HG02884 (cell line): ENCODE measurements around the gene SLC35F2.
A peak's percentile ranks its signal among the peaks of the same experiment; 100 is the strongest.
"Not testable (repeated sequence)": the region's sequence is repeated elsewhere in the genome, so short reads cannot be mapped to it uniquely, and the experiment has no call there.

Source experiments
- ATAC-seq: cut with Tn5 transposase; IDR thresholded peaks from one replicate; pipeline ENCODE4 v1.9.1; 2021; ENCODE audit warnings: mild to moderate bottlenecking, moderate library complexity; ENCODE audit not compliant: unreplicated experiment

Gene SLC35F2, protein sequence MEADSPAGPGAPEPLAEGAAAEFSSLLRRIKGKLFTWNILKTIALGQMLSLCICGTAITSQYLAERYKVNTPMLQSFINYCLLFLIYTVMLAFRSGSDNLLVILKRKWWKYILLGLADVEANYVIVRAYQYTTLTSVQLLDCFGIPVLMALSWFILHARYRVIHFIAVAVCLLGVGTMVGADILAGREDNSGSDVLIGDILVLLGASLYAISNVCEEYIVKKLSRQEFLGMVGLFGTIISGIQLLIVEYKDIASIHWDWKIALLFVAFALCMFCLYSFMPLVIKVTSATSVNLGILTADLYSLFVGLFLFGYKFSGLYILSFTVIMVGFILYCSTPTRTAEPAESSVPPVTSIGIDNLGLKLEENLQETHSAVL

GRCh38 chr11:107858217-107859070, at the start of gene SLC35F2:
Gene SLC35F2, minus strand, starts transcription at chr11:107858787. Its CDS starts 20 bp downstream, at chr11:107858767.
- ATAC-seq = peak; percentile 93

- no peak for ATAC-seq
Measured at GRCh38 chr11:107908211-107908610, 49.6 kb upstream of the SLC35F2 start.

- ATAC-seq = peak; percentile 80
Measured at GRCh38 chr11:107898270-107898669, 39.7 kb upstream of the SLC35F2 start.

DNA sequence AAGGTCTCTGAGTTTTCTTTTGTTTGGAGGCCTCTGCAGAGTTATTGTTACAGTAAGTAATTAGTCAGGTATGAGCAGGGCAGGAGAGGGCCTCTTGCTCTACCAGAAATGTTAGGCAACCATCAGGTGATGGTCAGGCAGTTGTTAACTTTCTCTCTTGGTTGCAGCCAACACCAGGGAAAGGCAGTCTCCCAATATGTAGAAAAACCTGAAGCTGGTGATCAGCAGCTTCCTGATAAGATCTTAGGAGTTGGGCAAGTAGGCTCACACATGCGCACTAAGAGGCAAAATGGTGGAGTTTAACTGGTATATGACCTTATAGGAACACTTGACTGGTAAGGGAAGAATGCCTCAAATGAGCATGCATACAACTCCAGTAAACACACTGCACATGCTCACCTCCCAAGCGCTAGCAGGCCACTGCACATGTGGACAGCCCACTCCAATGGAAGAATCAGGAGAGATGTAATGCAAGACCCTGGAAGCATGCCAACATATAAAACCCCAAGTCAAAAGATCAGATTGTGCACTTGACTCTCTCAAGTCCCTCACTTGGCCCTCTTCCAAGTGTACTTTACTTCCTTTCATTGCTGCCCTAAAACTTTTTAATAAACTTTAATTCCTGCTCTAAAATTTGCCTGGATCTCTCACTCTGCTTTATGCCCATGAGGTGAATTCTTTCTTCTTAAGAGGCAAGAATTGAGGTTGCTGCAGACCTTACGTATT, 23.7 kb upstream of the SLC35F2 start:
- ATAC-seq = no peak

DNA sequence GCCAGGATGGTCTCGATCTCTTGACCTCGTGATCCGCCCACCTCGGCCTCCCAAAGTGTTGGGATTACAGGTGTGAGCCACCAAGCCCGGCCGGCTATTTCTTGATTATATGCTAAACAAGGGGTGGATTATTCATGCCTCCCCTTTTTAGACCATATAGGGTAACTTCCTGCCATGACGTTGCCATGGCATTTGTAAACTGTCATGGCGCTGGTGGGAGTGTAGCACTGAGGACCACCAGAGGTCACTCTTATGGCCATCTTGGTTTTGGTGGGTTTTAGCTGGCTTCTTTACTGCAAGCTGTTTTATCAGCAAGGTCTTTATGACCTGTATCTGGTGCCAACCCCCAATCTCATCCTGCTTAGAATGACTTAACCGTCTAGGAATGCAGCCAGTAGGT, 22.9 kb upstream of the SLC35F2 start:
- ATAC-seq = not testable (repeated sequence)

GRCh38 chr11:107876141-107876540, 17.6 kb upstream of the SLC35F2 start:
- ATAC-seq = no peak

DNA sequence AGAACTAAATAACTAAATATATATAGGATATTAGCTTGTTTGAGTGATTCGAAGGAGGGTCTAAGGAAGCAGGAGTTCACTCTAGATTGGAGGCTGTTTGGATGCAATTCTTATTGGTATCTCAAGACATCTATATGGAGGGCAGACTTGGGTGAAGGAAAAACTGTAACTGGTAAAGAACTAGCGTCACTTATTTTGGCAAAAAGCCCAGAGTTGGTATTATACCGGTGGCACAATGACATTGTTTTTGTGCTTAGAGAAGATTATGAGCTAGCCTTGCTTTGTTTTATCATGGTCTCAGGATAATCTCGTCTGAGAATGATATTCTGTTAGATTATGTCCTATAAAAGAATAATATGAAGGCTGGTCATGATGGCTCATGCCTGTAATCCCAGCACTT, 6.0 kb upstream of the SLC35F2 start:
- ATAC-seq = no peak

- ATAC-seq = no peak
Measured at GRCh38 chr11:107860688-107861087, 2.1 kb upstream of the SLC35F2 start.

DNA sequence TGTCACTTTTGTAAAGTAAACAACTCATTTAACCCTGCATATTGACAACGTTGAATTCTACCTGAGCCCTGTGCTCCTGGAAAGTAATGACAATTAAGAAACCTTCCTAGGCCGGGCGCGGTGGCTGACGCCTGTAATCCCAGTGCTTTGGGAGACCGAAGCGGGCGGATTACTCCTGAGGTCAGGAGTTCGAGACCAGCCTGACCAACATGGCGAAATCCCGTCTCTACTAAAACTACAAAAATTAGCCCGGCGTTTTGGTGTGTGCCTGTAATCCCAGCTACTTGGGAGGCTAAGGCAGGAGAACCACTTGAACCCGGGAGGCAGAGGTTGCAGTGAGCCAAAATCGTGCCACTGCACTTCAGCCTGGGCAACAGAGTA, 1.6 kb upstream of the SLC35F2 start:
- ATAC-seq = not testable (repeated sequence)

- no peak for ATAC-seq
Measured at GRCh38 chr11:107859459-107860239, 1.1 kb upstream of the SLC35F2 start.

GRCh38 chr11:107857550-107858216, 904 bp downstream of the SLC35F2 start:
- peak; percentile 4 for ATAC-seq

DNA sequence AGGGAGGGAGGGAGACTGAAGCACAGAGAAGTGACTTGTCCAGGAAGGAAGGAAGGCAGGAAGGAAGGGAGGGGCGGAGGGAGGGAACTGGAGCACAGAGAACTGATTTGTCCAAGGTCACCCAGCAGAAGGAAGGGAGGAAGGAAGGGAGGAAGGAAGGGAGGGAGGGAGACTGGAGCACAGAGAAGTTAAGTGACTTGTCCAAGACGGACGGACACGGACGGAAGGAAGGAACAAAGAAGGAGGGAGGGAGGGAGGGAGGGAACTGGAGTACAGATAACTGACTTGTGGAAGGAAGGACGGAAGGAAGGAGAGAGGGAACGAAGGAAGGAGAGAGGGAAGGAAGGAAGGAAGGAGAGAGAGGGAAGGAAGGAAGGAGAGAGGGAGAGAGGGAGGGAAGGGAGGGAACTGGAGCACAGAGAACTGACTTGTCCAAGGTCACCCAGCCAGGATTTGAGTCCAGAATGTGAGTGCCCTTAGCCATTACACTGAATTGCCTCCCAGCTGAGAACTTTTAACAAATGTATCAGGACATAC, 1.5 kb downstream of the SLC35F2 start:
- no peak for ATAC-seq

DNA sequence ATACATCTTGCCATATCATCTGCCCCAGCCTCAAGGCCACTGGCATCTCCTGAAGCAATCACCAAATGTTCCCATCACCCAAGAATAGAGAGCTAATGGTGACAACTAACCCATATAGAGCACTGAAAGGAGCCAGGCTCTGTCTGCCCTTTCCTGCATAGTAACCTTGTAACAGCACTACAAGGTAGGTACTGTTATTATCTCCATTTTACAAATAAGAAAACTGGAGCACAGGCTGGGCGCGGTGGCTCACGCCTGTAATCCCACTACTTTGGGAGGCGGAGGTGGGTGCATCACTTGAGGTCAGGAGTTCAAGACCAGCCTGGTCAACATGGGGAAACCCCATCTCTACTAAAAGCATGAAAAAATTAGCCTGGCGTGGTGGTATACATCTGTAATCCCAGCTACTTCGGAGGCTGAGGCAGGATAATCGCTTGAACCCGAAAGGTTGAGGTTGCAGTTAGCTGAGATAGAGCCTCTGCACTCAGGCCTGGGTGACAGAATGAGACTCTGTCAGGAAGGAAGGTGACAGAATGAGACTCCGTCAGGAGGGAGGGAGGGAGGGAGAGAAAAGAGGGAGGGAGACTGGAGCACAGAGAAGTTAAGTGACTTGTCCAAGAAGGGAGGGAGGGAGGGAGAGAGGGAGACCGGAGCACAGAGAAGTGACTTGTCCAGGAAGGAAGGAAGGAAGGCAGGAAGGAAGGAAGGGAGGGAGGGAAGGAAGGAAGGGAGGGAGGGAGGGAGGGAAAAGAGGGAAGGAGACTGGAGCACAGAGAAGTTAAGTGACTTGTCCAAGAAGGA, 2.2 kb downstream of the SLC35F2 start:
- no peak for ATAC-seq

- no peak for ATAC-seq
Measured at GRCh38 chr11:107853070-107853469, 5.5 kb downstream of the SLC35F2 start.

DNA sequence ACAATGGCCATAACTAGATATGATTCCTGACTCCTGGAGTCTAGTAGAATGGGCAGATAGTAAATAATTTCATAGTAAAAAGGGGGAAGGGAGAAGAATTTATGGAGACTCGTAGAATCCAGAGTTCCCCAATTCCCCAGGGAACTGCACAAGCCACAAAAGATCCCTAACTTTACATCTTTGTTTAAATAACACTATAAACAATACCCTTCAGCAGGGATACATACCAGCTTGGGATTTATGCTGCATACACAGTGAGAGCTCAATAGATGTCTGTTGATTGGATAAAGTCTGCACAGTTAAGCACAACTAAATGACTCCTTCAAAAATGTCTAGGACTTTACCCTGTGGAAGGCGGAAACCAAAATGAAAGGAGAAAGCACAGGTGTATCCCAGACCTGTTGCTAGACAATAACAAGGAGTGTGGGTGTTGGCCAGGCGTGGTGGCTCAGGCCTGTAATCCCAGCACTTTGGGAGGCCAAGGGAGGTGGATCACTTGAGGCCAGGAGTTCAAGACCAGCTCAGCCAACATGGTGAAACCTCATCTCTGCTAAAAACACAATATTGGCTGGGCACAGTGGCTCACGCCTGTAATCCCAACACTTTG, 6.8 kb downstream of the SLC35F2 start:
- no peak for ATAC-seq

DNA sequence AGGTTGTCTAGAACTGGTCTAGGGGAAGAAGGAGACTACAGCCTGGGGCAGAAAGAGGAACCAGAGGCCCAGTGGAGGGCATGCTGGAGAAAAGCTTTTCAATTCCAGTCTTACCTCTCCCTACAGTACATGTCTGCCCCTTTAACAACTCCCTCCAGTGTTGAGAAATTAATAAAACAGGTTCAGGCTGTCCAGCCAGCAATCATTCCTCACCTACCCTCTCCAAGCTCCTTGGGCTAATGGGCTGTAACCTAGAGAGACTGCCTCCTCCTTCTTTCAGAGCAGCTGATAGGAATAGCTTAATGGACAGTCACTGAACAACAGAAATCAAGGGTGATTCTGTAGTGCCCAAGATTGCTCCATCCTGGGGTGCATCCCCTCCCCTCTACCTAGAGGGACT, 8.8 kb downstream of the SLC35F2 start:
- ATAC-seq = no peak

DNA sequence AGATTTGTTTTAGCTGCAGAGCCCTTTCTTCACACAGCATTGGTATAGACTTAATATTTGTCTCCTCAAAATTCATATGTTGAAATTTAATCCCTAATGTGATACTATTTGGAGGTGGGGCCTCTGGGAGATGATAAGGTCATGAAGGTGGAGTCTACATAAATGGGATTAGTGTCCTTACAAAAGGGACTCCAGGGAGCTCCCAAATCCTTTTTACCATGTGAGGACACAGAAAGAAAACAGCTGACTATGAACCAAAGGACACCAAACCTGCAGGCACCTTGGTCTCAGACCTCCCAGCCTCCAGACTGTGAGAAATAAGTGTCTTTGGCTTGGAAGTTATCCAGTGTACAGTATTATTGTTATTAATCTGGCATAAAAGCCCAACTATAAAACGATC, 10.2 kb downstream of the SLC35F2 start:
- ATAC-seq = no peak

- ATAC-seq = no peak
Measured at GRCh38 chr11:107847184-107847583, 11.4 kb downstream of the SLC35F2 start.

- no peak for ATAC-seq
Measured at GRCh38 chr11:107844041-107844440, 14.5 kb downstream of the SLC35F2 start.
